Keratinocyte (primary cell): Measurements from ENCODE around the gene MT1B. TPM values are rescaled to one million over a fixed set of nuclear protein-coding genes. Genes with fewer than 3 reads are reported as not detected.
A peak's percentile ranks its signal among the peaks of the same experiment; 100 is the strongest.
"Not testable (repeated sequence)": the region's sequence is repeated elsewhere in the genome, so short reads cannot be mapped to it uniquely, and the experiment has no call there.

Source experiments
- DNase-seq: peaks from one replicate; pipeline ENCODE4 v3.0.0-alpha.2; 2011; ENCODE audit warnings: low read depth, missing footprints, low spot score
- FAIRE-seq: peaks from 2 replicates; lab custom pipeline; 2011; peaks lifted over from hg19 to GRCh38; lab: Jason Lieb, UNC
- H2AFZ ChIP-seq: 2 replicates; pipeline ENCODE4 v1.6.0; 2012; ENCODE audit warnings: low read length, control low read depth, inconsistent platforms; ENCODE audit not compliant: control insufficient read depth
- H3K27ac ChIP-seq: 2 replicates; pipeline ENCODE4 v1.5.1; 2011; ENCODE audit warnings: low read length; ENCODE audit not compliant: control insufficient read depth, insufficient read depth
- H3K27me3 ChIP-seq: 3 replicates; pipeline ENCODE4 v1.6.0; 2011; ENCODE audit warnings: low read length; ENCODE audit not compliant: control insufficient read depth, insufficient read depth; ENCODE audit errors: extremely low read depth
- H3K36me3 ChIP-seq, 2 experiments: 2 replicates in 1 of 2; 3 replicates in 1 of 2; pipeline ENCODE4 v1.5.1; 2011; ENCODE audit warnings: low read length in 2 of 2, mild to moderate bottlenecking in 1 of 2; ENCODE audit not compliant: control insufficient read depth in 2 of 2, insufficient read depth in 2 of 2; ENCODE audit errors: extremely low read depth in 1 of 2
- H3K4me1 ChIP-seq: 3 replicates; pipeline ENCODE4 v1.5.1; 2011; ENCODE audit warnings: low read length; ENCODE audit not compliant: control insufficient read depth, insufficient read depth; ENCODE audit errors: extremely low read depth
- H3K4me2 ChIP-seq: 3 replicates; pipeline ENCODE4 v1.6.0; 2011; ENCODE audit warnings: low read depth, low read length; ENCODE audit not compliant: control insufficient read depth, insufficient read depth; ENCODE audit errors: extremely low read depth
- H3K4me3 ChIP-seq, 3 experiments: fragments of 200-600 bp in 1 of 3; sonication (generic) in 1 of 3; 2 replicates in 2 of 3; 3 replicates in 1 of 3; pipeline ENCODE4 v1.5.1; 2011 to 2016; ENCODE audit warnings: low read length in 3 of 3, mild to moderate bottlenecking in 3 of 3, control low read depth in 2 of 3, inconsistent platforms in 1 of 3, low read depth in 1 of 3, mixed read lengths in 1 of 3, mixed run types in 1 of 3, moderate library complexity in 1 of 3; ENCODE audit not compliant: control insufficient read depth in 2 of 3, insufficient read depth in 2 of 3; ENCODE audit errors: extremely low read depth in 1 of 3
- H3K79me2 ChIP-seq: 2 replicates; pipeline ENCODE4 v1.6.0; 2012; ENCODE audit warnings: low read length; ENCODE audit not compliant: control insufficient read depth, insufficient read depth
- H3K9ac ChIP-seq: 3 replicates; pipeline ENCODE4 v1.6.0; 2011; ENCODE audit warnings: low read length; ENCODE audit not compliant: control insufficient read depth, insufficient read depth; ENCODE audit errors: extremely low read depth
- H3K9me1 ChIP-seq: 3 replicates; pipeline ENCODE4 v1.6.0; 2011; ENCODE audit warnings: low read length; ENCODE audit not compliant: control insufficient read depth, insufficient read depth; ENCODE audit errors: extremely low read depth
- H3K9me3 ChIP-seq: 2 replicates; pipeline ENCODE4 v1.5.1; 2012; ENCODE audit warnings: low read depth, low read length; ENCODE audit not compliant: control insufficient read depth
- H4K20me1 ChIP-seq: 3 replicates; pipeline ENCODE4 v1.6.0; 2011; ENCODE audit warnings: low read length; ENCODE audit not compliant: control insufficient read depth, insufficient read depth; ENCODE audit errors: extremely low read depth
- EZH2 ChIP-seq: IDR thresholded peaks from one replicate; pipeline ENCODE4 v1.6.1; 2012; ENCODE audit warnings: inconsistent platforms, mild to moderate bottlenecking, low read length, moderate library complexity
- dilution Hi-C: fragments of 300-500 bp; cut with MboI; formaldehyde crosslinking; loops from one replicate; pipeline ENCODE4 v1.7.0; 2020; ENCODE audit warnings: low sequenced_read_pairs; ENCODE audit not compliant: extremely low pct_ligation_motif_present
- polyA plus RNA-seq, 5 experiments: library from polyadenylated mRNA; depleted of rRNA in 3 of 5; stranded (reverse) in 3 of 5; stranded (forward) in 1 of 5; unstranded in 1 of 5; fragments of >200 nt; gene quantifications; 1 replicate in 1 of 5; 2 replicates in 3 of 5; 3 replicates in 1 of 5; pipeline versions ENCODE4 v1.2.1 to v1.2.3, GENCODE V29; 2011 to 2012; ENCODE audit warnings: missing spikeins in 2 of 5, low read depth in 1 of 5, low replicate concordance in 1 of 5
- TF ChIP-seq, protein P1 (sequence below), 3 experiments: IDR thresholded peaks in 1 of 3; conservative IDR thresholded peaks in 1 of 3; optimal IDR thresholded peaks in 1 of 3; 2 replicates in 2 of 3; 3 replicates in 1 of 3; pipeline versions ENCODE3 to v1.5.1; 2011; ENCODE audit warnings: low read length in 3 of 3, mild to moderate bottlenecking in 3 of 3, moderate library complexity in 2 of 3, control low read depth in 1 of 3, inconsistent platforms in 1 of 3; ENCODE audit not compliant: insufficient read depth in 2 of 3; ENCODE audit errors: extremely low read depth in 1 of 3

The MT1B gene
- polyA plus RNA-seq, 1 donor (not counting 4 experiments of a cell fraction or from before 2014, with no cell fraction given) = not detected

DNA sequence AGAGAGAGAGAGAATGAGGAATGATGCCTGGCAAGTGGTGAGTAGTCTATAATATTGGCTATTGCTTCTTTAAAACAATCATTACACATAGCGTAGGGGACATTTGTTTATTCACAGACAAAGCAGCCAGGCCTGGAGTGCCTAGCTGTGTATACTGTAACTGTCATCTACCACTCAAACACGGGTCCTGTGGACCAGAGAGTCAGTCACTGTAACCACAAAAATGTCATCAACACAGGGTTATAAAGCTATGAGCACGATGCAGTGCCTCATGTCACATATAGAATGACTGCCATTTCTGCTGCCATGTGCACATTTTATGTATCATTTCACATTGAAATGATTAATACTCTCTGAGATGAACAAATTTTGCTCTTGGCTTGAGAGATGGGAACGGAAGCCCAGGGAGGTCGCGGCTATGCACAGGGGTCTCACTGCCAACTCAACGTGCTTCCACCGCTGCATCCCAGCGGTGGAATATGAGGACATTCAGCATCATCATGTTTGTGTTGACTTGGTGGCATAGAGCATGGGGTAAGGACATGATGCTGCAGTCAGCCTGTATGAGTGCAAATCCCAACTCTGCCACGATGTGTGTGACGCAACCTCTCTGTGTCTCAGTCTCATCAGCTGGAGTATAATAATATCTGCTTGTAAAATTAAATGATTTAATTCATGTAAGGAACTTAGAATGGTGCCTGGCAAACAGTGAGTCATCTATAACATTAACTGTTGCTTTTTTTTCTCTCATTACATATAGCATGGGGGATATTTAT lies 21.3 kb downstream of the MT1B start:
- no peak overlapping the region for H3K4me3 ChIP-seq
- dilution Hi-C loops = no loop called here
- no peaks in the 10 kb centered on the region for H3K79me2 ChIP-seq
- DNase-seq = no peak
- H3K9me1 ChIP-seq = no peaks in the 10 kb centered on the region
- no peak for FAIRE-seq
- TF ChIP-seq, protein P1, sequence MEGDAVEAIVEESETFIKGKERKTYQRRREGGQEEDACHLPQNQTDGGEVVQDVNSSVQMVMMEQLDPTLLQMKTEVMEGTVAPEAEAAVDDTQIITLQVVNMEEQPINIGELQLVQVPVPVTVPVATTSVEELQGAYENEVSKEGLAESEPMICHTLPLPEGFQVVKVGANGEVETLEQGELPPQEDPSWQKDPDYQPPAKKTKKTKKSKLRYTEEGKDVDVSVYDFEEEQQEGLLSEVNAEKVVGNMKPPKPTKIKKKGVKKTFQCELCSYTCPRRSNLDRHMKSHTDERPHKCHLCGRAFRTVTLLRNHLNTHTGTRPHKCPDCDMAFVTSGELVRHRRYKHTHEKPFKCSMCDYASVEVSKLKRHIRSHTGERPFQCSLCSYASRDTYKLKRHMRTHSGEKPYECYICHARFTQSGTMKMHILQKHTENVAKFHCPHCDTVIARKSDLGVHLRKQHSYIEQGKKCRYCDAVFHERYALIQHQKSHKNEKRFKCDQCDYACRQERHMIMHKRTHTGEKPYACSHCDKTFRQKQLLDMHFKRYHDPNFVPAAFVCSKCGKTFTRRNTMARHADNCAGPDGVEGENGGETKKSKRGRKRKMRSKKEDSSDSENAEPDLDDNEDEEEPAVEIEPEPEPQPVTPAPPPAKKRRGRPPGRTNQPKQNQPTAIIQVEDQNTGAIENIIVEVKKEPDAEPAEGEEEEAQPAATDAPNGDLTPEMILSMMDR (optimal IDR thresholded peaks at IDR 0.05 in 1 of 3, IDR thresholded peaks at IDR 0.05 in 1 of 3, conservative IDR thresholded peaks at IDR 0.05 in 1 of 3; ENCODE audit: extremely low read depth in 1 of 3, insufficient read depth in 2 of 3, low read length in 3 of 3) = no peak
- no peak for TF ChIP-seq EZH2
- H4K20me1 ChIP-seq = no peaks in the 10 kb centered on the region
- peaks cover 9% of the 10 kb centered on the region for H3K4me1 ChIP-seq
- H3K27ac ChIP-seq = no peak overlapping the region
- no peaks in the 10 kb centered on the region for H3K36me3 ChIP-seq
- H3K27me3 ChIP-seq = peaks cover 26% of the 10 kb centered on the region
- H3K9me3 ChIP-seq = no peaks in the 10 kb centered on the region
- H3K4me2 ChIP-seq = no peak overlapping the region
- no peak overlapping the region for H3K9ac ChIP-seq
- H2AFZ ChIP-seq = no peak overlapping the region

DNA sequence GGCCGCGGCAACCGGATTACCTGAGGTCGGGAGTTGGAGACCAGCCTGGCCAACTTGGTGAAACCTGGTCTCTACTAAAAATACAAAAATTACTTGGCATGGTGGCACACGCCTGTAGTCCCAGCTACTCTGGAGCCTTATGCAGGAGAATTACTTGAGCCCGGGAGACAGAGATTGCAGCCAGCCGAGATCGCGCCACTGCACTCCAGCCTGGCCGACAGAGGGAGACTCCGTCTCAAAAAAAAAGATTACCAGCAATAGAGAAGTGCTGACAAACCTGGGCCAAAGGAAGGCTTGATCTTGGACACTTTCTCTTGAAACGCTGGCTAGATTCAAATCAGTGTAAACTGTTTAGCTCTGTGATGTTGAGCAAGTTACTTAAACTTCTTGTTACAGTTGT lies 22.2 kb downstream of the MT1B start:
- no peaks in the 10 kb centered on the region for H3K36me3 ChIP-seq
- H3K4me1 ChIP-seq = peaks cover 2% of the 10 kb centered on the region
- TF ChIP-seq, protein P1 (optimal IDR thresholded peaks at IDR 0.05 in 1 of 3, IDR thresholded peaks at IDR 0.05 in 1 of 3, conservative IDR thresholded peaks at IDR 0.05 in 1 of 3; ENCODE audit: extremely low read depth in 1 of 3, insufficient read depth in 2 of 3, low read length in 3 of 3) = peak; percentile 65 to 72 (median 67)
- no peak for TF ChIP-seq EZH2
- H3K27me3 ChIP-seq = peaks cover 16% of the 10 kb centered on the region
- no peaks in the 10 kb centered on the region for H3K9me3 ChIP-seq
- DNase-seq (no peak), FAIRE-seq (no peak)
- H3K4me3 ChIP-seq = no peak overlapping the region
- no peak overlapping the region for H3K4me2 ChIP-seq
- no peak overlapping the region for H3K27ac ChIP-seq
- H3K9ac ChIP-seq = no peak overlapping the region
- H2AFZ ChIP-seq = no peak overlapping the region
- dilution Hi-C loops = no loop called here
- no peaks in the 10 kb centered on the region for H3K79me2 ChIP-seq
- no peaks in the 10 kb centered on the region for H4K20me1 ChIP-seq
- H3K9me1 ChIP-seq = no peaks in the 10 kb centered on the region

DNA sequence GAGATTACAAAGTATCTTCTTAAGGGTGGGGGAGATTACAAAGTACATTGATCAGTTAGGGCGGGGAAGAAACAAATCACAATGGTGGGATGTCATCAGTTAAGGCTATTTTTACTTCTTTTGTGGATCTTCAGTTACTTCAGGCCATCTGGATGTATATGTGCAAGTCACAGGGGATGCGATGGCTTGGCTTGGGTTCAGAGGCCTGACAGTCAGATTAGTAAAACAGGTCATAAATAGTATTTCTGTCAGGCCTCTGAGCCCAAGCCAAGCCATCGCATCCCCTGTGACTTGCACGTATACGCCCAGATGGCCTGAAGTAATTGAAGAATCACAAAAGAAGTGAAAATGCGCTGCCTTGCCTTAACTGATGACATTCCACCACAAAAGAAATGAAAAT lies 22.9 kb downstream of the MT1B start:
- H3K4me3 ChIP-seq, H3K27ac ChIP-seq, H3K79me2 ChIP-seq, H2AFZ ChIP-seq, H3K9ac ChIP-seq, H3K36me3 ChIP-seq, FAIRE-seq, H3K4me2 ChIP-seq, H3K9me1 ChIP-seq, H3K4me1 ChIP-seq, H3K9me3 ChIP-seq, DNase-seq, dilution Hi-C loops, H4K20me1 ChIP-seq: not testable (repeated sequence)
- H3K27me3 ChIP-seq = peaks cover 10% of the 10 kb centered on the region
